GM18867 (cell line): ENCODE data around the gene SBF1.
"Not testable (repeated sequence)": the region's sequence is repeated elsewhere in the genome, so short reads cannot be mapped to it uniquely, and the experiment has no call there.

ENCODE experiments used
- ATAC-seq: cut with Tn5 transposase; IDR thresholded peaks from one replicate; pipeline ENCODE4 v1.9.1; 2021; ENCODE audit warnings: mild to moderate bottlenecking, moderate library complexity; ENCODE audit not compliant: unreplicated experiment

Gene SBF1

GRCh38 chr22:50400406-50400805 is 74.4 kb downstream of the SBF1 start:
- no peak for ATAC-seq

GRCh38 chr22:50399751-50400331 is 75.0 kb downstream of the SBF1 start:
- ATAC-seq, result no peak

GRCh38 chr22:50398831-50399648 is 75.8 kb downstream of the SBF1 start:
- ATAC-seq, result no peak

GRCh38 chr22:50397371-50398060 is 77.3 kb downstream of the SBF1 start:
- not testable (repeated sequence) for ATAC-seq

GRCh38 chr22:50396751-50397370 is 78.0 kb downstream of the SBF1 start:
- no peak for ATAC-seq
